Measurements from ENCODE around the gene ZNF438. TPM values are rescaled to one million over a fixed set of nuclear protein-coding genes. Genes with fewer than 3 reads are reported as not detected.

Gene ZNF438
- total and polyA plus RNA-seq, 8 donors: 9.6 to 20.1 (median 10.7) TPM

DNA sequence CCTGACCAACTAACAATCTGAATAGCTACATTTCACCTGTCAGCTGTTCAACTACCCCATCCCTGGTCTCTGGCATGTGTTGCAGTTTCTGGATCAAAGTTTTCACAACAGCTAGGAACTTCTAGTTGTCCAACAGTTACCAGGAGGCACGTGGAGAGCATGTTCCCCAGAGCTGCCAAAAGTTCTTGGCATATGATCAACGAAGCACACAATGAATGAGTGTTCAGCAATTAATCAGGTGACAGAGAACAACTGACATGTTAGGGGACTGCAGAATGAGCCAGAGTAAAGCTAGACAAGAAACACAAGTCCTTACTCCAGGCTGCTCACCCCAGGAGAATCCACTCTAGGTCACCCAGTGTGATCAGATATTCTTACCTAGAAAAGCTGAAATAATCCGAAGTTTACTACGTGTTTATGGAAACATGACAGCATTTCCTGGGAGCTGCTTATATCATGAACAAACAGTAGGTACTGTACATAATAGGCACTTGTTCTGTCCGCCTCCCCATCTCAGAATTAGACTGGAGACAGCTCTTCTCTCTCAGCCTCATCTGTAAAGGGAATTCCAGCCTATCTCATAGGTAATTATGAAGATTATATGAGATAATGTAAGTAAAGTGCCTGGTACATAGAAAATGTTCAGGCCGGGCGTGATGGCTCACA is 50.6 kb downstream of the ZNF438 start:
- Histone ChIP-seq H3K27ac (peak overlapping the region; percentile 51 to 52), H3K9me3 (peaks cover 0 to 5% of the 10 kb centered on the region in 2 donors), H3K4me1 (peaks cover 20 to 48% of the 10 kb centered on the region in 2 donors), H3K36me3 (no peaks in the 10 kb centered on the region), H3K4me3 (no peak overlapping the region), H3K27me3 (no peaks in the 10 kb centered on the region)
- intact Hi-C loops (cut with DNase I): no loop called here
- ATAC-seq: peak; percentile 64
- TF ChIP-seq, protein P1, sequence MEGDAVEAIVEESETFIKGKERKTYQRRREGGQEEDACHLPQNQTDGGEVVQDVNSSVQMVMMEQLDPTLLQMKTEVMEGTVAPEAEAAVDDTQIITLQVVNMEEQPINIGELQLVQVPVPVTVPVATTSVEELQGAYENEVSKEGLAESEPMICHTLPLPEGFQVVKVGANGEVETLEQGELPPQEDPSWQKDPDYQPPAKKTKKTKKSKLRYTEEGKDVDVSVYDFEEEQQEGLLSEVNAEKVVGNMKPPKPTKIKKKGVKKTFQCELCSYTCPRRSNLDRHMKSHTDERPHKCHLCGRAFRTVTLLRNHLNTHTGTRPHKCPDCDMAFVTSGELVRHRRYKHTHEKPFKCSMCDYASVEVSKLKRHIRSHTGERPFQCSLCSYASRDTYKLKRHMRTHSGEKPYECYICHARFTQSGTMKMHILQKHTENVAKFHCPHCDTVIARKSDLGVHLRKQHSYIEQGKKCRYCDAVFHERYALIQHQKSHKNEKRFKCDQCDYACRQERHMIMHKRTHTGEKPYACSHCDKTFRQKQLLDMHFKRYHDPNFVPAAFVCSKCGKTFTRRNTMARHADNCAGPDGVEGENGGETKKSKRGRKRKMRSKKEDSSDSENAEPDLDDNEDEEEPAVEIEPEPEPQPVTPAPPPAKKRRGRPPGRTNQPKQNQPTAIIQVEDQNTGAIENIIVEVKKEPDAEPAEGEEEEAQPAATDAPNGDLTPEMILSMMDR (IDR thresholded peaks at IDR 0.05): no peak
- DNase-seq: peak in 2 of 4 donors; percentile 56 to 80

DNA sequence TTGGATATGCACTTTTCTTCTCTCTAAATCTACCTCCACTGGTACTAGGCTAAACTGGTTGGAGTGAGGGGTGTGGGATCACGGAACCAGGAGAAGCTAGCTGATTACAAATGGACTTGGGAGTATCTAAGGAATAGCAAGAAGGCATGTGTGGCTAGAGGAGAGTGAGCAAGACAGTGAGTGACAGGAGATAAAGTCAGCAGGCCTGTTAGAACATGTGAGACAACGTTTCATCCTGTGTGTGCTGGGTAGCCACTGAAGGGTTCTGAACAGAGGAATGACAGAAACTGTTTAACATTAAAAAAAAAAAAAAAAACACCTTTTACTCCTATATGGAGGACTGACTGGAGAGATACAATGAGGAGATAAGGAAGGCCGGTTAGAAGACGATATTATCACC is 51.7 kb downstream of the ZNF438 start:
- H3K9me3 ChIP-seq: peaks cover 0 to 5% of the 10 kb centered on the region in 2 donors
- no peaks in the 10 kb centered on the region for H3K27me3 ChIP-seq
- no peak overlapping the region for H3K27ac ChIP-seq
- H3K36me3 ChIP-seq: no peaks in the 10 kb centered on the region
- no peak for DNase-seq
- intact Hi-C loops (cut with DNase I): no loop called here
- no peak overlapping the region for H3K4me3 ChIP-seq
- no peak for ATAC-seq
- TF ChIP-seq, protein P1 (IDR thresholded peaks at IDR 0.05): no peak
- H3K4me1 ChIP-seq: peaks cover 9 to 41% of the 10 kb centered on the region in 2 donors

DNA sequence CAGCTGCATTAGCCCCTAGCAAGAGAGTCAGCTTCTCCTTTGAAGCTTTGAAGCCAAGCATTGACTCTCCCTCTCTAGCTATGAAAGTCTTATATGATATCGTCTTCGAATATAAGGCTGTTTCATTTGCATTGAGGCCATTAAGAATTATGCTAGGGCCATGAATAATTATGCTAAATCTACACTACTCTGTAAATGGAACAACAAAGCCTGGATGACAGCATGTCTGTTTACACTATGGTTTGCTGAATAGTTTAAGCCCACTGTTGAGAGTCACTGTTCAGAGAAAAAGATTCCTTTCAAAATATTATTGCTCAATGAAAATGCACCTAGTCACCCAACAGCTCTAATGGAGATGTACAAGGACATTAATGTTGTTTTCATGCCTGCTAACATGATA is 52.8 kb downstream of the ZNF438 start:
- Histone ChIP-seq H3K27ac (no peak overlapping the region), H3K9me3 (peaks cover 0 to 5% of the 10 kb centered on the region in 2 donors), H3K27me3 (no peaks in the 10 kb centered on the region), H3K4me3 (no peak overlapping the region), H3K4me1 (peaks cover 4 to 36% of the 10 kb centered on the region in 2 donors), H3K36me3 (peaks cover 0 to 9% of the 10 kb centered on the region in 2 donors)
- intact Hi-C loops (cut with DNase I): no loop called here
- ATAC-seq (no peak), DNase-seq (no peak)
- TF ChIP-seq, protein P1 (IDR thresholded peaks at IDR 0.05): no peak

DNA sequence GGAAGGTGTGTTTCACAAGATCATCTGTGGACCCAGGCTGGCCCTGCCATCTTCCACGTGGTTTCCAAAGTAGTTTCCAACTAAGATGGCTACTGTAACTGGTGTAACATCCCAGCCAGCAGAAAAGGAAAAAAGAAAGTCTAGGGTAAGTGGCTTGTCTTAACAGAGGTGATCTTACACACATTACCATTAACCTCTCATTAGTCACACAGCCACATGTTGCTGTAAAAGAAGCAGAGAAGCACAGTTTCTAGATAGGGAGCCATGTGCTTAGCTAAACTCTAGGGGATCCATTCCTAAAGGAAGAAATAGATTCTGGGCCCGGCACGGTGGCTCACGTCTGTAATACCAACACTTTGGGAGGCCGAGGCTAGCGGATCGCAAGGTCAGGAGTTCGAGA is 54.3 kb downstream of the ZNF438 start:
- intact Hi-C loops (cut with DNase I): no loop called here
- no peak overlapping the region for H3K27ac ChIP-seq
- H3K27me3 ChIP-seq: no peaks in the 10 kb centered on the region
- DNase-seq (no peak), ATAC-seq (no peak)
- H3K4me1 ChIP-seq: peaks cover 4 to 21% of the 10 kb centered on the region in 2 donors
- H3K4me3 ChIP-seq: no peak overlapping the region
- TF ChIP-seq, protein P1 (IDR thresholded peaks at IDR 0.05): no peak
- peaks cover 0 to 5% of the 10 kb centered on the region in 2 donors for H3K9me3 ChIP-seq
- H3K36me3 ChIP-seq: peaks cover 0 to 19% of the 10 kb centered on the region in 2 donors

DNA sequence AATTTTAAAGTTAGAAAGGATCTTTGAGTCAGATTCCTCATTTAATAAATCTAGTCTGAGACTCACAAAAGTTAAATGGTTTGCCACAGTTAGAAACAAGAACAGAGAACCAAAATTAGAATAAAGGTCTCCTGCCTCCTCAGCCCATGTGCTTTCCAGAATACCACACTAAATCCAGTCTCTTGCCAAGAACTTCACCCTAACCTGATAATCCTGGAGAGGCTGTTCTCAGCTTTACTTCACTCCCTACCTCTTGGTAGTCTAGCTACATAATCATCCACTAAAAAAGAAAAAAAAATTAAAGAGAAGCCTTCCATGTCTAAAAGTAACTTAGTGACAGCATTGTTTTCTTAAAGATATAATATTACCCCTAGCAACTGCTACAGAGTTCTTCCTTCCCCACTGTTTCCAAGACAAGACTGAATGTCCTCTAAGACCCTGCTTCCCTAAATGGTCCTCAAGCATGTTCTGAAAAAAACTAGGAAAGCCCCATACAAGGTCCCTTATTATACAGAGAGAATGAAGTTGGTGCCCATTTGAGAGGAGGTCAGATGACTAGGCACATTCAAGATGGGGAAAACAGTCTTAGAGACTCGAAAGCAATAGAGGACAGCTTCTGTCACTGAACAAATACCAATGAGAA is 56.8 kb downstream of the ZNF438 start:
- Histone ChIP-seq H3K4me1 (peaks cover 4 to 15% of the 10 kb centered on the region in 2 donors), H3K4me3 (no peak overlapping the region), H3K9me3 (peaks cover 0 to 5% of the 10 kb centered on the region in 2 donors), H3K36me3 (peaks cover 0 to 19% of the 10 kb centered on the region in 2 donors), H3K27ac (peak overlapping the region in 1 of 2 donors; percentile 23), H3K27me3 (no peaks in the 10 kb centered on the region)
- intact Hi-C loops (cut with DNase I): no loop called here
- no peak for ATAC-seq
- no peak for DNase-seq
- TF ChIP-seq, protein P1 (IDR thresholded peaks at IDR 0.05): no peak

Data from left lung (tissue), 10 donors.